ENCODE results near the gene DPM3.

DNA sequence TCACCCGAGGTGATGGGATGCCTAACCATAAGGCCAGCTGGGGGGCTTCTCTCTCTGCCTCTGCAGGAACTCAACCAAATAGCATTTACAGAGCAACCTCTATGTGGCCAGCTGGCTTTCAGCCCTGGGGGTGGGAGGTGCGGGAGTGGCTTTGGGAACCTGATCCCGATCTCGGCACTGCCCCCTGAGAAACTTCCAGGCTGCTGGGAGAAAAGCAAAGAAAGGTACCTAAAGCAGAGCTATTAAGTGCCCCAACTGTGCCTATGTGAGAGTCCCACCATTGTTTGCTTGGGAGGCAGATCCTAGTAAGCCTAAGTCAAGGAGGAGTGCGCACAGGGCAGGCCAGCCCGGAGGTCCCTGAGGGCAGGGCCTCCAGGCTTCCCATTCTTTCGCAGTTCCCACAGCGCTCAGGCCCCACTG lies 25.7 kb upstream of the DPM3 start:
- TF ChIP-seq, protein P1, sequence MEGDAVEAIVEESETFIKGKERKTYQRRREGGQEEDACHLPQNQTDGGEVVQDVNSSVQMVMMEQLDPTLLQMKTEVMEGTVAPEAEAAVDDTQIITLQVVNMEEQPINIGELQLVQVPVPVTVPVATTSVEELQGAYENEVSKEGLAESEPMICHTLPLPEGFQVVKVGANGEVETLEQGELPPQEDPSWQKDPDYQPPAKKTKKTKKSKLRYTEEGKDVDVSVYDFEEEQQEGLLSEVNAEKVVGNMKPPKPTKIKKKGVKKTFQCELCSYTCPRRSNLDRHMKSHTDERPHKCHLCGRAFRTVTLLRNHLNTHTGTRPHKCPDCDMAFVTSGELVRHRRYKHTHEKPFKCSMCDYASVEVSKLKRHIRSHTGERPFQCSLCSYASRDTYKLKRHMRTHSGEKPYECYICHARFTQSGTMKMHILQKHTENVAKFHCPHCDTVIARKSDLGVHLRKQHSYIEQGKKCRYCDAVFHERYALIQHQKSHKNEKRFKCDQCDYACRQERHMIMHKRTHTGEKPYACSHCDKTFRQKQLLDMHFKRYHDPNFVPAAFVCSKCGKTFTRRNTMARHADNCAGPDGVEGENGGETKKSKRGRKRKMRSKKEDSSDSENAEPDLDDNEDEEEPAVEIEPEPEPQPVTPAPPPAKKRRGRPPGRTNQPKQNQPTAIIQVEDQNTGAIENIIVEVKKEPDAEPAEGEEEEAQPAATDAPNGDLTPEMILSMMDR (IDR thresholded peaks at IDR 0.05), result no peak
- TF ChIP-seq EP300 (IDR thresholded peaks at IDR 0.05; ENCODE audit: borderline replicate concordance in 1 of 2, low read depth in 1 of 2, low read length in 1 of 2) (no peak), SIN3A (IDR thresholded peaks at IDR 0.05; ENCODE audit: borderline replicate concordance, low read depth, low read length) (no peak), EZH2phosphoT487 (IDR thresholded peaks at IDR 0.05; ENCODE audit: borderline replicate concordance, low read depth) (no peak), TAF1 (IDR thresholded peaks at IDR 0.05; ENCODE audit: borderline replicate concordance, low read depth, low read length) (no peak), CHD2 (IDR thresholded peaks at IDR 0.05; ENCODE audit: low read length, partially characterized antibody) (no peak), POLR2AphosphoS5 (IDR thresholded peaks at IDR 0.05; ENCODE audit: low read depth, low read length) (no peak), GABPA (IDR thresholded peaks at IDR 0.05; ENCODE audit: low read depth) (no peak), YY1 (IDR thresholded peaks at IDR 0.05; ENCODE audit: low read depth) (no peak), TCF12 (IDR thresholded peaks at IDR 0.05) (no peak), FOSL2 (IDR thresholded peaks at IDR 0.05; ENCODE audit: borderline replicate concordance, low read depth) (no peak)
- TF ChIP-seq, protein P2, sequence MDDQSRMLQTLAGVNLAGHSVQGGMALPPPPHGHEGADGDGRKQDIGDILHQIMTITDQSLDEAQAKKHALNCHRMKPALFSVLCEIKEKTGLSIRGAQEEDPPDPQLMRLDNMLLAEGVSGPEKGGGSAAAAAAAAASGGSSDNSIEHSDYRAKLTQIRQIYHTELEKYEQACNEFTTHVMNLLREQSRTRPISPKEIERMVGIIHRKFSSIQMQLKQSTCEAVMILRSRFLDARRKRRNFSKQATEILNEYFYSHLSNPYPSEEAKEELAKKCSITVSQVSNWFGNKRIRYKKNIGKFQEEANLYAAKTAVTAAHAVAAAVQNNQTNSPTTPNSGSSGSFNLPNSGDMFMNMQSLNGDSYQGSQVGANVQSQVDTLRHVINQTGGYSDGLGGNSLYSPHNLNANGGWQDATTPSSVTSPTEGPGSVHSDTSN (IDR thresholded peaks at IDR 0.05), result no peak
- TF ChIP-seq, protein P3, sequence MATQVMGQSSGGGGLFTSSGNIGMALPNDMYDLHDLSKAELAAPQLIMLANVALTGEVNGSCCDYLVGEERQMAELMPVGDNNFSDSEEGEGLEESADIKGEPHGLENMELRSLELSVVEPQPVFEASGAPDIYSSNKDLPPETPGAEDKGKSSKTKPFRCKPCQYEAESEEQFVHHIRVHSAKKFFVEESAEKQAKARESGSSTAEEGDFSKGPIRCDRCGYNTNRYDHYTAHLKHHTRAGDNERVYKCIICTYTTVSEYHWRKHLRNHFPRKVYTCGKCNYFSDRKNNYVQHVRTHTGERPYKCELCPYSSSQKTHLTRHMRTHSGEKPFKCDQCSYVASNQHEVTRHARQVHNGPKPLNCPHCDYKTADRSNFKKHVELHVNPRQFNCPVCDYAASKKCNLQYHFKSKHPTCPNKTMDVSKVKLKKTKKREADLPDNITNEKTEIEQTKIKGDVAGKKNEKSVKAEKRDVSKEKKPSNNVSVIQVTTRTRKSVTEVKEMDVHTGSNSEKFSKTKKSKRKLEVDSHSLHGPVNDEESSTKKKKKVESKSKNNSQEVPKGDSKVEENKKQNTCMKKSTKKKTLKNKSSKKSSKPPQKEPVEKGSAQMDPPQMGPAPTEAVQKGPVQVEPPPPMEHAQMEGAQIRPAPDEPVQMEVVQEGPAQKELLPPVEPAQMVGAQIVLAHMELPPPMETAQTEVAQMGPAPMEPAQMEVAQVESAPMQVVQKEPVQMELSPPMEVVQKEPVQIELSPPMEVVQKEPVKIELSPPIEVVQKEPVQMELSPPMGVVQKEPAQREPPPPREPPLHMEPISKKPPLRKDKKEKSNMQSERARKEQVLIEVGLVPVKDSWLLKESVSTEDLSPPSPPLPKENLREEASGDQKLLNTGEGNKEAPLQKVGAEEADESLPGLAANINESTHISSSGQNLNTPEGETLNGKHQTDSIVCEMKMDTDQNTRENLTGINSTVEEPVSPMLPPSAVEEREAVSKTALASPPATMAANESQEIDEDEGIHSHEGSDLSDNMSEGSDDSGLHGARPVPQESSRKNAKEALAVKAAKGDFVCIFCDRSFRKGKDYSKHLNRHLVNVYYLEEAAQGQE (IDR thresholded peaks at IDR 0.05; ENCODE audit: low read depth, low read length), result no peak
- TF ChIP-seq, protein P4, sequence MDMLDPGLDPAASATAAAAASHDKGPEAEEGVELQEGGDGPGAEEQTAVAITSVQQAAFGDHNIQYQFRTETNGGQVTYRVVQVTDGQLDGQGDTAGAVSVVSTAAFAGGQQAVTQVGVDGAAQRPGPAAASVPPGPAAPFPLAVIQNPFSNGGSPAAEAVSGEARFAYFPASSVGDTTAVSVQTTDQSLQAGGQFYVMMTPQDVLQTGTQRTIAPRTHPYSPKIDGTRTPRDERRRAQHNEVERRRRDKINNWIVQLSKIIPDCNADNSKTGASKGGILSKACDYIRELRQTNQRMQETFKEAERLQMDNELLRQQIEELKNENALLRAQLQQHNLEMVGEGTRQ (IDR thresholded peaks at IDR 0.05; ENCODE audit: borderline replicate concordance, low read depth, low read length), result no peak

All from SK-N-SH (cell line).